Mucosa of descending colon (tissue), 3 donors: ENCODE results near the gene MAP3K5. TPM values are rescaled to one million over a fixed set of nuclear protein-coding genes. Genes with fewer than 3 reads are reported as not detected.
"Not testable (repeated sequence)": the region's sequence is repeated elsewhere in the genome, so short reads cannot be mapped to it uniquely, and the experiment has no call there.

Source experiments
- ATAC-seq: fragments of 200-7000 bp; cut with Tn5 transposase; one replicate; pipeline ENCODE4 v1.9.1; 2020; ENCODE audit warnings: mild to moderate bottlenecking, moderate library complexity
- DNase-seq, 3 donors: peaks; one replicate each; pipeline ENCODE4 v3.0.0-alpha.2; 2020
- H3K36me3 ChIP-seq: fragments of 200-600 bp; one replicate; pipeline ENCODE4 v1.8.0; 2021; ENCODE audit warnings: low read depth, mild to moderate bottlenecking
- H3K4me1 ChIP-seq: fragments of 200-600 bp; one replicate; pipeline ENCODE4 v1.8.0; 2021; ENCODE audit warnings: low read depth, mild to moderate bottlenecking
- H3K4me3 ChIP-seq: fragments of 200-600 bp; one replicate; pipeline ENCODE4 v1.8.0; 2021; ENCODE audit warnings: mild to moderate bottlenecking
- H3K9me3 ChIP-seq: fragments of 200-600 bp; one replicate; pipeline ENCODE4 v1.8.0; 2021; ENCODE audit warnings: mild to moderate bottlenecking
- CTCF ChIP-seq: fragments of 200-600 bp; IDR thresholded peaks from one replicate; pipeline ENCODE4 v1.8.0; 2022; ENCODE audit warnings: antibody characterized with exemption, mild to moderate bottlenecking
- intact Hi-C, 2 donors: fragments of 100-400 bp; cut with DNase I in 1 of 2; cut with micrococcal nuclease in 1 of 2; formaldehyde crosslinking; loops; one replicate each; pipeline versions ENCODE4 v1.11.0 to v1.11.1; 2022; cut with DNase I, micrococcal nuclease
- total RNA-seq, 3 donors: library from RNA; stranded (reverse); fragmentation: NEBNext Ultra II Directional in 2 of 3; extraction: Animal tissue kit (Norgen Biotek cat#: 25700) in 2 of 3; gene quantifications; one replicate each; pipeline versions ENCODE4 v1.2.1 to v1.2.4, GENCODE V29; 2021 to 2023
- donor health status: DM: no; HTN: no; CAD: no; lungs with moderate emphysema.
- donor health status: DM: no; HTN: no; CAD: no.
- donor health status: DM: no; HTN: yes; CAD: no.

The MAP3K5 gene
- total RNA-seq, 3 donors from 2014 or later: 12.6 to 18.2 (median 16.3) TPM

- ATAC-seq (peak; percentile 90), DNase-seq (peak in 1 of 3 donors; percentile 36)
- Histone ChIP-seq H3K36me3 (no peaks in the 10 kb centered on the region), H3K9me3 (no peaks in the 10 kb centered on the region), H3K4me3 (no peak overlapping the region), H3K4me1 (no peaks in the 10 kb centered on the region)
- no peak for TF ChIP-seq CTCF
- intact Hi-C loops: no loop called here
Measured at GRCh38 chr6:136593748-136594490, 198.4 kb downstream of the MAP3K5 start.

GRCh38 chr6:136592930-136593673, 199.2 kb downstream of the MAP3K5 start:
- no peak overlapping the region for H3K4me3 ChIP-seq
- intact Hi-C loops: no loop called here
- no peak for DNase-seq
- H3K36me3 ChIP-seq: no peaks in the 10 kb centered on the region
- H3K9me3 ChIP-seq: no peaks in the 10 kb centered on the region
- ATAC-seq: no peak
- H3K4me1 ChIP-seq: no peaks in the 10 kb centered on the region
- TF ChIP-seq CTCF: no peak

- intact Hi-C loops: no loop called here
- DNase-seq (no peak), ATAC-seq (no peak)
- no peak overlapping the region for H3K4me3 ChIP-seq
- no peaks in the 10 kb centered on the region for H3K36me3 ChIP-seq
- H3K4me1 ChIP-seq: no peaks in the 10 kb centered on the region
- no peaks in the 10 kb centered on the region for H3K9me3 ChIP-seq
- TF ChIP-seq CTCF: no peak
Measured at GRCh38 chr6:136591617-136592016, 200.7 kb downstream of the MAP3K5 start.

- intact Hi-C loops, ATAC-seq, H3K36me3 ChIP-seq: not testable (repeated sequence)
Measured at GRCh38 chr6:136590846-136591245, 201.4 kb downstream of the MAP3K5 start.

GRCh38 chr6:136587527-136587926, 204.8 kb downstream of the MAP3K5 start:
- Histone ChIP-seq H3K9me3 (no peaks in the 10 kb centered on the region), H3K36me3 (no peaks in the 10 kb centered on the region)
- intact Hi-C loops: no loop called here

More at GRCh38 chr6:136590846-136591245, 201.4 kb downstream of the MAP3K5 start:
- H3K4me3 ChIP-seq, H3K9me3 ChIP-seq, H3K4me1 ChIP-seq, DNase-seq: not testable (repeated sequence)

More at GRCh38 chr6:136587527-136587926, 204.8 kb downstream of the MAP3K5 start:
- no peak overlapping the region for H3K4me3 ChIP-seq
- DNase-seq (no peak), ATAC-seq (no peak)
- H3K4me1 ChIP-seq: no peaks in the 10 kb centered on the region
- no peak for TF ChIP-seq CTCF
